Measurements from ENCODE around the gene BICD2.

The BICD2 gene

GRCh38 chr9:92726348-92726747 is 38.3 kb downstream of the BICD2 start:
- no peaks in the 10 kb centered on the region for H3K9me3 ChIP-seq (ENCODE audit: insufficient read depth, low read length, severe bottlenecking)
- H4K20me1 ChIP-seq (ENCODE audit: insufficient read depth, low read length), result peaks cover 89% of the 10 kb centered on the region
- H3K36me3 ChIP-seq (ENCODE audit: insufficient read depth, low read length), result peaks cover 76% of the 10 kb centered on the region
- H3K79me2 ChIP-seq (ENCODE audit: insufficient read depth, low read length), result peaks cover 58% of the 10 kb centered on the region
- DNase-seq (no peak), ATAC-seq (ENCODE audit: insufficient read depth, low read depth) (no peak)
- TF ChIP-seq CTCF (IDR thresholded peaks at IDR 0.05; ENCODE audit: borderline replicate concordance, extremely low read depth, low read length, poor library complexity, severe bottlenecking) (no peak), EZH2 (IDR thresholded peaks at IDR 0.05; ENCODE audit: borderline replicate concordance, low read depth, low read length, severe bottlenecking) (no peak)
- H3K4me3 ChIP-seq (ENCODE audit: low read depth in 1 of 2, low read length in 2 of 2), result no peak overlapping the region
- no peaks in the 10 kb centered on the region for H3K4me1 ChIP-seq (ENCODE audit: insufficient read depth, low read length)
- no peak overlapping the region for H3K27ac ChIP-seq (ENCODE audit: low read length)
- no peak overlapping the region for H3K4me2 ChIP-seq (ENCODE audit: insufficient read depth, low read length)
- H3K9ac ChIP-seq (ENCODE audit: low read depth, low read length), result no peak overlapping the region
- H2AFZ ChIP-seq (ENCODE audit: low read depth, low read length), result no peak overlapping the region
- H3K27me3 ChIP-seq (ENCODE audit: insufficient read depth, low read length, poor library complexity), result no peaks in the 10 kb centered on the region

- H3K79me2 ChIP-seq (ENCODE audit: insufficient read depth, low read length), result peaks cover 52% of the 10 kb centered on the region
- peaks cover 81% of the 10 kb centered on the region for H3K36me3 ChIP-seq (ENCODE audit: insufficient read depth, low read length)
- H3K9me3 ChIP-seq (ENCODE audit: insufficient read depth, low read length, severe bottlenecking), result no peaks in the 10 kb centered on the region
- no peak overlapping the region for H3K27ac ChIP-seq (ENCODE audit: low read length)
- no peak for TF ChIP-seq CTCF (IDR thresholded peaks at IDR 0.05; ENCODE audit: borderline replicate concordance, extremely low read depth, low read length, poor library complexity, severe bottlenecking)
- no peak for TF ChIP-seq EZH2 (IDR thresholded peaks at IDR 0.05; ENCODE audit: borderline replicate concordance, low read depth, low read length, severe bottlenecking)
- H3K9ac ChIP-seq (ENCODE audit: low read depth, low read length), result no peak overlapping the region
- H2AFZ ChIP-seq (ENCODE audit: low read depth, low read length), result no peak overlapping the region
- H3K4me2 ChIP-seq (ENCODE audit: insufficient read depth, low read length), result no peak overlapping the region
- no peaks in the 10 kb centered on the region for H3K27me3 ChIP-seq (ENCODE audit: insufficient read depth, low read length, poor library complexity)
- ATAC-seq (ENCODE audit: insufficient read depth, low read depth), result no peak
- no peak for DNase-seq
- no peaks in the 10 kb centered on the region for H3K4me1 ChIP-seq (ENCODE audit: insufficient read depth, low read length)
- H3K4me3 ChIP-seq (ENCODE audit: low read depth in 1 of 2, low read length in 2 of 2), result no peak overlapping the region
- peaks cover 84% of the 10 kb centered on the region for H4K20me1 ChIP-seq (ENCODE audit: insufficient read depth, low read length)
Measured at GRCh38 chr9:92725766-92726165, 38.9 kb downstream of the BICD2 start.

- peaks cover 47% of the 10 kb centered on the region for H3K79me2 ChIP-seq (ENCODE audit: insufficient read depth, low read length)
- H3K9ac ChIP-seq (ENCODE audit: low read depth, low read length), result no peak overlapping the region
- H2AFZ ChIP-seq (ENCODE audit: low read depth, low read length), result no peak overlapping the region
- no peak overlapping the region for H3K4me3 ChIP-seq (ENCODE audit: low read depth in 1 of 2, low read length in 2 of 2)
- H4K20me1 ChIP-seq (ENCODE audit: insufficient read depth, low read length), result peaks cover 79% of the 10 kb centered on the region
- no peaks in the 10 kb centered on the region for H3K27me3 ChIP-seq (ENCODE audit: insufficient read depth, low read length, poor library complexity)
- ATAC-seq (ENCODE audit: insufficient read depth, low read depth) (no peak), DNase-seq (no peak)
- H3K27ac ChIP-seq (ENCODE audit: low read length), result no peak overlapping the region
- H3K4me2 ChIP-seq (ENCODE audit: insufficient read depth, low read length), result no peak overlapping the region
- H3K36me3 ChIP-seq (ENCODE audit: insufficient read depth, low read length), result peaks cover 86% of the 10 kb centered on the region
- no peak for TF ChIP-seq EZH2 (IDR thresholded peaks at IDR 0.05; ENCODE audit: borderline replicate concordance, low read depth, low read length, severe bottlenecking)
- no peak for TF ChIP-seq CTCF (IDR thresholded peaks at IDR 0.05; ENCODE audit: borderline replicate concordance, extremely low read depth, low read length, poor library complexity, severe bottlenecking)
- no peaks in the 10 kb centered on the region for H3K4me1 ChIP-seq (ENCODE audit: insufficient read depth, low read length)
- no peaks in the 10 kb centered on the region for H3K9me3 ChIP-seq (ENCODE audit: insufficient read depth, low read length, severe bottlenecking)
Measured at GRCh38 chr9:92725266-92725545, 39.4 kb downstream of the BICD2 start.
